ENCODE measurements around the gene SH2D1A.
"Not testable (repeated sequence)": the region's sequence is repeated elsewhere in the genome, so short reads cannot be mapped to it uniquely, and the experiment has no call there.

Gene SH2D1A

DNA sequence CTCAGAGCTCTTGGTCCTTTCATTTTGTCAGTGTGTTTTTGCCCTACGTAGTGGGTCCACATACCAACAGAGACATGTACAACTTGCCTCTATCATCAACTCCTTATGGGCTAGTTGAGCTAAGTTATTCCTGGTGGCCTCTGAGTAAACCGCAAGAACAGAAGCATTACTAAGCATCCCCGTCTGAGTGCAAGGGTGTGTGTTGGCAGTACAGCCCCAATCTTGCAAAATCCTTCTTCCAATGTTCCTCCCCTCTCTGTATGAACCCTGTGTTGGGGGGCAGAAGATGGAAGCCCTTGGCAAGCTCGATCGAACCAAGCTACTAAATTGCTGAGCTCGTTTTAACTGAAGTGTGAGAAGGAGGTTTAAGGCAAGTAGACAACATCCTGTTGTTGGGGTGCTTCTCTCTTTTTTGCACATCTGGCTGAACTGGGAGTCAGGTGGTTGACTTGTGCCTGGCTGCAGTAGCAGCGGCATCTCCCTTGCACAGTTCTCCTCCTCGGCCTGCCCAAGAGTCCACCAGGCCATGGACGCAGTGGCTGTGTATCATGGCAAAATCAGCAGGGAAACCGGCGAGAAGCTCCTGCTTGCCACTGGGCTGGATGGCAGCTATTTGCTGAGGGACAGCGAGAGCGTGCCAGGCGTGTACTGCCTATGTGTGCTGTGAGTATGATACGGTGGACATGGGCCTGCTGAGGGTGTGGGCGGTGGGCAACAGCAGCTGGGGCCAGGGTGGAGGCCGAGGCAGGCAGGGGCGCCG, at the start of gene SH2D1A:
Gene SH2D1A, plus strand, starts transcription at position 447 of the 760 bp plus-strand sequence. Its CDS starts 80 bp downstream, at position 527.
- peak; percentile 15 for DNase-seq
- ATAC-seq: peak; percentile 52

DNA sequence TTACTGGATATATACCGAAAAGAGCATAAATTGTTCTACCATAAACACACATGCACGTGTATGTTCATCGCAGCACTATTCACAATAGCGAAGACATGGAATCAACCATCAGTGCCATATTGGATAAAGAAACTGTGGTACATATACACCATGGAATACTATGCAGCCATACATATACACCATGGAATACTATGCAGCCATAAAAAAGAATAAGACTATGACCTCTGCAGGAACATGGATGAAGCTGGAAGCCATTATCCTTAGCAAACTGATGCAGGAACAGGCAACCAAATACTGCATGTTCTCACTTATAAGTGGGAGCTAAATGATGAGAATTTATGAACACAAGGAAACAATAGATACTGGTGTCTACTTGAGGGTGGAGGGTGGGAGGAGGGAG, 47.0 kb upstream of the SH2D1A start:
- DNase-seq, ATAC-seq: not testable (repeated sequence)

DNA sequence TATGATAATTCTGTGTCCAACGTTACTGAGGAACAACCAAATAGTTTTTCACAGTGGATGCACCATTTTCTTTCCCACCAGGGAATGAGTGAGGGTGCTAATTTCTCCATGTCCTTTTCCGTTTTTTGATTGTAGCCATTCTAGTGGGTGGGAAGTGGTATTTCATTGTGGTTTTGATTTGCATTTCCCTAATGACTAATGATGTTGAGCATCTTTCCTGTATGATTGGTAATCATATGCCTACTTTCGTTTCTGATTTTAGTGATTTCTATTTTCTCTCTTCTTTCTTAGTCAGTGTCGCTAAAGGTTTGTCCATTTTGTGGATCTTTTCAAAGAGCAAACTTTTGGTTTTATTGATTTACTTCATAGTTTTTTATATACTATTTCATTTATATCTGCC, 46.0 kb upstream of the SH2D1A start:
- DNase-seq (no peak), ATAC-seq (peak; percentile 61)

DNA sequence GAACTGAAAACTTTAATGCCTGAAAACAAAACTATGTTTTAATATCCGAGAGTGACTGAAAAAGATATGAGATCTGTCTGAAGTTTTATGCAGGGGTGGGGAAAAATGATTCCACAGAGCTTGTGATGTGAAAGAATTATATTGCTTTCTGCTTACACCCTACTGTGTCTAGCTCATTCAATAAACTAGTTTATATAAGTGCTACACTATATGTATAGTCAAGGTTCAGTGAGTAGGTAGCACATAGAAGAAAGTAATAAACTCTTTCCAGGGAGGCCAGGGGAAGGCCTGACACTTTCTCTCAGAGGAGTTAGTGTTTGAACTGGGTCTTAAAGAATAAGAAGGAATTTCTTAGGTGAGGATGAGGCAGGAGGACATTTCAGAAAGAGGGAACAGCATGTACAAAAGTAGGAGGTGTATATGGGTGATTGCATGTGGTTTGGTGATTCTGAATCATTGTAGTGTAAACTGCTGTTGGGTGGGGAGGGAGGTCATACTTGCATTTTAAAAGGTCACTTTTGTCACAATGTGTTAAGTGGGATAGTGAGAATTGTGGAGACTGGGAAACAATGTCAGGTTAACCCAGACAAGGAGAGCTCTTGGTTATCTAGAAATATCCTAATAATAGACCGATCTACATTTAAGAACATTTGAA, 39.0 kb upstream of the SH2D1A start:
- DNase-seq: no peak

DNA sequence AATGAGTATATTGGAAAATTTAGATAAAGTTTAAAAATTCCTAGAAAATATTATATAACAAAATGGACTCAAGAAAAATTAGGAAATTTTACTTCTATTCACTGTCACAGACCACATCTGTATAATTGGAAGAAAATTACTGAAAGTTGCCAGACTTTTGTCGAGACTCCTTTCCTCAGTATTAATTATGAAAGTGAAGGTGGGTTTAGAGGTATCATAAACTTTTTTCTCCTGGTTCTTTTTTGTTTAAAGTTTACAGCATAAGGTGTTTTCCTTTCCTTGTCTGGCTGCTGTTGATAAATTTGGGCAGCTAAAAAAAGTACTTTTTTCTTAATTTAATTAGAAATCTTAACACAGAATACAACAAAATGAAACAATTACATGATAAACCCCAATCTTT, 20.6 kb upstream of the SH2D1A start:
- no peak for DNase-seq
- no peak for ATAC-seq

More for the DNA sequence above, 39.0 kb upstream of the SH2D1A start:
- peak; percentile 93 for ATAC-seq

DNA sequence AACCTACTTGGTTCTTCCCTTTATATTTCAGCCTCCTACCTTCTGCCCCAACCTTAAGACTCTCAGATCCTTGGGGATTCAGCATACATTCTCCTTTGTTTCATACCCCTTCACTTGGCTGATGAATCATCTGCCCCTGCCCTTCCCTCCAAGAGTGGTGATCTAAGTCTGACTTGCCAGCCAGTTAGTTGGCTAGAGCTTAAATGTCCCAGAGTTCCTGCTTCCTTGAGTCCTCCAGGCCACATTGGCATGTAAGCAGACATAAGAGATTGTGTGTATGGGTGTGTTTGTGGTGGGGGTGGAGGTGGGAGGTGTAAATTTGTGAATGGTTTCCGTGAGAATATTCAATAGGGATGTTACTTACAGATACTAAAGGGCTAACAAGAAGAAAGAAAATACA, 17.6 kb upstream of the SH2D1A start:
- no peak for DNase-seq
- no peak for ATAC-seq

DNA sequence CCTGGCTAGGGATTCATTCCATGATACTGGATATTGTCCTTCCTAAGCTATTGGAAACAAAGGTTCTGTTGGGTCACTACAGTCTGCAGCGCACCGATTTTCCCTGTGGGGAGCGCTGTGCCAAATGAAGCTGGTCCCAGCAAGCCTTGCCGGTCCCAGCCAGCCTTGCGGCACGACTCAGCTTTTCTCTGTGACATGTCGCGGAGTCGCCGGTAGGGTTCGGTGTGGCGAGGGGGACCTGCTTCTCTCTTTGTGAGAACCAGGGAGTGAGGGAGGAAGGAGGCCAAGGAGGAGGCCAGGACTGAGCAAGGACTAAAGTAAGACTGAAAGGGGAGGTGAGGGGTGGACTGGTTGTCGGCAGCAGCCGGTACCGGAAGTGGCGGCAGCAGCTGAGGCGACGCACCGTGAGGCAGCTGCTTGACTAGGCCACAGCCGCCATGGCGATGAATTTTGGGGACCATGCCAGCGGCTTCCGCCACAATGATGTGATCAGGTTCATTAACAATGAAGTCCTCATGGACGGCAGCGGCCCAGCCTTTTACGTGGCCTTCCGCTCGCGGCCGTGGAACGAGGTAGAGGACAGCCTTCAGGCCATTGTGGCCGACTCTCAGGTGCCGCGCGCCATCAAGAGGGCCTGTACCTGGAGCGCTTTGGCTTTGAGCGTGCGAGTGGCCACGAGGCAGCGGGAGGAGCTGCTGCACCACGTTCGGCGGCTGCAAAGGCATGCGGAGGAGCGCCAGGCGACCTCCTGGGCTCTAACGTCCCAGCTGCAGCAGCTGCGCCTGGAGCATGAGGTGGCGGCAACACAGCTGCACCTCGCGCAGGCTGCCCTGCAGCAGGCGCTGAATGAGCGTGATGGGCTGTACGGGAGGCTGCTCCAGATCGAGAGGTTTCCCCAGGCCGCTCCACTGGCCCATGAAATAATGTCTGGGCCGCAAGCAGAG, 13.6 kb upstream of the SH2D1A start, which contains the start of gene TEX13D:
Gene TEX13D, plus strand, starts transcription at position 180 of the 944 bp plus-strand sequence. Its CDS starts 258 bp downstream, at position 438.
- ATAC-seq (no peak), DNase-seq (no peak)

DNA sequence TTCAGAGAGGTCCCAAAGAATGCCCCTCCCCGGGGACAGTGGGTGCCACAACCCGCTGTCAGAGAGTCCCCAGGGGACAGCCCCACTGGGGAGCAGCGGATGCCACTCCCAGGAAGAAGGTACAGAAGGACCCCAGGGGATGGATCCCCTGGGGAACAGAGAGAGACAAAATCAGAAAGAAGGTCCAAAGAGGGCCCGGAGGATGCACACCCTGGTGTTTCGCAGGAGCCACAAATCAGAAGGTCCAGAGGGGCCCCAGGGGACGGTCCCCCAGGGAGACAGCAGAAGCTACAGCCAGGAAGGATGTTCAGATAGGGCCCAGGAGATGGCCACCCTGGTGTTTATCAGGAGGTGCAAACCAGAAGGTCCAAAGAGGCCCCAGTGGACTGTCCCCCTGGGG, 12.5 kb upstream of the SH2D1A start:
- ATAC-seq (no peak), DNase-seq (no peak)

DNA sequence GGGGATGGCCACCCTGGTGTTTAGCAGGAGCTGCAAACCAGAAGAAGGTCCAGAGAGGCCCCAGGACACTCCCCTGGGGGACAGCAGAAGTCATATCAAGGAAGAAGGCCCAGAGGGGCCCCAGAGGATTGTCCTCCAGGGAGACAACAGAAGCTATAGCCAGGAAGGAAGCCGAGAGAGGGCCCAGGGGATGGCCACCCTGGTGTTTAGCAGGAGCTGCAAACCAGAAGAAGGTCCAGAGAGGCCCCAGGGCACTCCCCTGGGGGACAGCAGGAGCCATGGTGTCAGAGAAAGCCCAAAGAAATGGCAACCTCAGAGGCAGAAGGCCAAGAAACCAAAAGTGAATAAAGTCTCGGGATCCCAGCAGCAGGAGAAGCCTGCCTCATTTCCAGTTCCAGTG, 11.8 kb upstream of the SH2D1A start:
- not testable (repeated sequence) for ATAC-seq, DNase-seq

DNA sequence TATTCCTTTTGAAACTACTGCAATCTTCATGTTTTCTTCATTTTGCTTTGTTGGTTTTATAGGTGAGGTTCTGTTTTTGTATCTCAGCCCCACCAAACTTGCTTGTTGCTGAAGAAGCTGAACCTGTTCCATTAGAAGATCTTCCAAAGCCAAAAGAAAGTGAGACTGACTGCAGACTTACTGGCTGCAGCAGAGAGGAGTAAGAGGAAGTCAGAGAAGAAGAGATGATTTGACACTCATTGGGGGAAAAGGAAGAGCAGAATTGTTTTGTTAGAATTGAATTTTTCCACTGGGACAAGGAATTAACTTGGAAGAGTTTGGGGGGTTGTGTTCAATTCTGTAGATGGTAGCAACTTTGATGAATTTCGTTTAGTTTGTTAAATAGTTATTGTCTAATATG, 10.8 kb upstream of the SH2D1A start:
- DNase-seq: no peak
- no peak for ATAC-seq

DNA sequence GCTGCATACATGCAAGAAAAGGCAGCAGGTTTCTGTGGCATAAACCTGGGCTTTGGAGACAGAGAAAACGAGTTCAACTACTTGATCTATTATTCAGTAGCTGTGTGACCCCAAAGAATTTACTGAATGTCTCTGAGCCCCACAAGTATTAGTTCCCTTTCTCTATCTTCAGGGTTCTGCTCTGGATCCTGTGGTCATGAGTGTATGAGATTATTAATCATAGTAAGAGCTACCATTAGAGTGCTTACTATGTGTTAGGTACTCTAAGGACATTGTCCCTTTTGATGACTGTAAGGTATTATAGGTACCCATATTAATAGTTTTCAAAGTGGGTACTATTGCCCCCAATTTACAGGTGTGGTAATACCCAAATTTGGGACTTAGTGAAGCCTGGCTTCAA, 8.4 kb upstream of the SH2D1A start:
- no peak for DNase-seq
- ATAC-seq: no peak

DNA sequence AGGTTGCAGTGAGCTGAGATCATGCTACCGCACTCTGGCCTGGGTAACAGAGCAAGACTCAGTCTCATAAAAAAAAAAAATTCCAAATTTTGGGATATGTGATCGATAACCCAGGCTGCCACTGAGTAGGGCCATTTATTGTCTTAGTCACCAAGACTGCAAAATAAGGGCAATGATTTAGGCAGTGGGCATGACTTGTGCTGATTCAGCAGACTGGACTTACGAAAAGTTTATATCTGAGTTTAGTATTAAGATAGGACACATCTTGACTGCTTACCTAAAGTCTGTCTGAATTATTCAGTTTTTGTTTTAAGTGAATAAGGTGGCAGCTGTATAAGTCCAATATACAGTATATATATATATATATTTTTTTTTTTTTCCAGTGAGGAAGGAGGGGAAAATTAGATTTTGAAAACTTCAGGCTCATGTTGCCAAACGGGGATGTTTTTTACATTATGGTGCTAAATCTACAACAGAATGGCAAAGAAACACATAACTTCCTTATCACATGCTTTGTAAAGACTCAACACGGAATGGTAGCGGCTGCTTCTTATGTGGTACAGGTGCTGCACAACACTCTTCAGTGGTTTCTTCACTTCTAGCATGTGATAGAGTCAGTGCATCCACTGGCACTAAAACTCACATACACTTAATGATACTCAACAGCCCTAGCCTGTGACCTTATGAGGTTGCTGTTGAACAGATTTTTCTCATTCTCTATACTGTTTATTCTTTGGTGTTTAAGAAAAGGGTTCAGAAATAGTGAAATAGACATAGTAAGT, 7.4 kb upstream of the SH2D1A start:
- DNase-seq: no peak
- no peak for ATAC-seq

DNA sequence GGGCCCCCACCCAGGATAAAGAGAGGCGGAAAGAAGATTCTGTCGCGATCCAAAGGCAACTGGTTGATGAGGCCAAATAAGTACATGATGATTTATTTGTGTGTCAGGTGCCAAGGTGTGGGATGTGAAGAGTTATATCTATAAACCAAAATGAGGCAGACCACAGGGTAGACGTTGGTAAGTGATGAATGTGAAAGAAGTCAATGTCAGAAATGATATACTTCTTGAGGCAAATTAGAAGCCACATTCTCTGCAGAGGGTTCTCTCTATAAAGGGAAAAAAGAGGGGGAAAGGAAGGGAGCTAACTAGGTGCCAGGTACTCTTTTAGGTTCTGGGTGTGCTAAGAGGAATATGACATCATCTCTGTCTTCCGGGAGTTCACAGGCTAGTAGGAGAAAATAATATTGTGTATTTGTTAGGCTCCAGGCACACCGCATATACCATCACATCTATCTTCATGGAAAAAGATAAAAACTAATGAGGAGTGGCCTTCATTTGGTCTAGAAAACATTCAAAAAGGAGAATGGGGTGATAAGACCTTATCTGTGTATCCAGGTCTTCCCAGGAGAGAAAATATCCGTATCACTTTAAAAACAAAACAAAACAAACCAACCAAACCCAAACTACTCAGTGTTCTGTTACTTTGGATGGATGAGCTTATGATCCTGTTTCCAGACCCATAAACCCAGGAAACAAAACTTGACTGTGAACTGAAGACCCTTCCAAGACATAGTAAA, 4.8 kb upstream of the SH2D1A start:
- DNase-seq: no peak
- ATAC-seq: peak; percentile 48

DNA sequence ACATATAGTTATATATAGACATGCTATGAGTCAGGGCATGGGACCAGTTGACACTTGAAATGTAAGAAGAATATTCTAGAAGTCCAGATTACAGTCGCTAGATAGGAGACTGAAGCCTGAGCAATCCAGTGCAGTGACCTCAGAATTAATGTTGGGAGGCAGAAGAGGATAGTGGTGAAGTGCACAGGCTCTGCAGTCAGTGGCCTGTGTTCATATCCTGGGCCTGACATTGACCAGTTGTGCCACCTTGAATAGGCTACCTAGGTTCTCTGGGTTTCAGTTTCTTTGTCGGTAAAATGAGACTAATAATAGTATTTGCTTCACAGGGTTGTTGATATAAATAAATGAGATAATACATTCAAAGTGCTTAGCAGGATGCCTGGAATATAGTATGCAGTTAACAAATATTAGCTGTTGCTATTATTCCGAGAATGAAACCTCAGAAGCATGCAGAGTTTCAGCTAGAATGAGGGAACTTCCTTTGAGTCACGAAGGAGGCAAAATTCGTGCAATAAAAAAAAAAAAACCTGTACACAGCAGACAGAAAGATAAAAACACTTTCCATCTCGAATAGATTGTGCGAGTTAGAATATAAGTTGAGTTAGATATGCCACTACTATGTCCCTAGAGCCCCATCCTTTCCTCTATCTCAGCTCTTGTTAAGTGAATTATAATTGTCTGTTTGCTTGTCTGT, 4.0 kb upstream of the SH2D1A start:
- DNase-seq (no peak), ATAC-seq (peak; percentile 7)

DNA sequence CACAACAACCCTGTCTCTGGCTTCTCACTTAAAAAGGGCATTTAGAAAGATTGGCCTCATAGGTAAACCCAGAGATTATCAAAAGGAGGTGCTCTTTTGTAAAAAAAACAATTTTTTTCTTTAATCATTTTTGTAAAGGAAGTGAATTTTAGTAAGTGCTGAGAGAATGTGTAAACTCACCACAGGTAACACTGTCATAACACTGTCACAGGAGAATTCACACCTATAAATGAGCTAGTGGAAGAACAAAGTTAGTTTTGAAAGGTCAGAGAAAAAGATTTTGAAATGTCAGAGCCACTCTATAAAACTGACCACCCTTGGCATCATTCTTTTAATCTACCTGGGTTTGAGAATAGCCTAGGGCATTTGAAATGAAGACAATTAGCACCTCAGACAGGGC, 3.3 kb upstream of the SH2D1A start:
- DNase-seq (no peak), ATAC-seq (no peak)

DNA sequence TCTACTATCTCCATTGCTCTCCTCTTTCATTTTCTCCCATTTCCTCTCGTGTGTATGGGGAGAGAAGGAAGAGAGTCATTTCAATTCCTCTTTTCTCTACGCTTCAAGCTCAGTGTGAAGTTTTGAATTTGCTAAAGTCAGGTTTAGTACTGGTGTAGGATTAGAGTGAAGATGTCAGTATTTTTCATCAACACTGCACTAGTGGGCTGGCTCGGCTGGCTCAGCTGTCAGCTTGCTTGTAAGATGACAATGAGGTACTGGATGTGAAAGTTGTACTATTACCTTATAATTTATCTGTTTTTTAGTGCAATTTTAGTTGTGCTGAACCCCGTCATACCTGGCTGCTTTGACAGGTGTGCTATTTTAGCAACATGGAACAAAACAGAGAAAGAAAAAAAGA, 2.1 kb upstream of the SH2D1A start:
- DNase-seq (no peak), ATAC-seq (no peak)

DNA sequence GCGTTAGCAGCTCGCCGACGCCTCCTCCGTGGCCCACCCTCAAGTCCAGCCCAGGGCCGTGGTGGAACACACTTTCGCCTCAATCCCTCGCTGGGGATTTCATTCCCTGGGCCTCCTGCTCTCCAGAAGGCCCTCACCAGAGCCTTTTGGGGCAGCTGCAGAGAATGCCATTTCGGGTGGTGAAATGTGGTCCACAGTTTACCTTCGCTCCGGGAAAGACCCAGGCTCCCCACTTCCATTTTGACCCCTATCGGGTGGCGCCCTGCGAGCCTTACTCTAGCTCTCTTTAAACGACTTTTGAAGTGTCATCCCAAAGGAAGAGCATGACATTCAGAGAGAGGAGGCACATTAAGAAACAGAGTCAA, 496 bp downstream of the SH2D1A start:
- peak; percentile 4 for ATAC-seq
- no peak for DNase-seq

DNA sequence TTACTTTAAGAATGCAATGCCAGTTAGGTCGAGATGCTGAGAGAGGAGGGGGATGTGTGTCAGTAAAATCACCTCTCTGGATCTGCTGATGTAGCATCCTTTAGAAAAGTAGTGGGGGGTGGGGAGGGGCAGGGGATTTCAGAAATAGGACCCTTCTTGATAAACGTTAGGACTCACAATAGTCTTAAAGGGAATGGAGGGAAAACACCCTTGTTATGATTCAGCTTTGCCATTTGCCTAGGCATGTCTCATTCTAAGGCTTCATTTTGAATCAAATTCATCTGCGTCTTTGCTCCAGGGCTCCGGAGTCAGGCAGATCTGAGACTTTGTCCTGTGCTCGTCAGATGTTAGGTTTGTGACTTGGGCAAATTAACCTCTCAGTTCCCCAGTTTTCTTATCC, 879 bp downstream of the SH2D1A start:
- ATAC-seq: peak; percentile 68
- peak; percentile 30 for DNase-seq

DNA sequence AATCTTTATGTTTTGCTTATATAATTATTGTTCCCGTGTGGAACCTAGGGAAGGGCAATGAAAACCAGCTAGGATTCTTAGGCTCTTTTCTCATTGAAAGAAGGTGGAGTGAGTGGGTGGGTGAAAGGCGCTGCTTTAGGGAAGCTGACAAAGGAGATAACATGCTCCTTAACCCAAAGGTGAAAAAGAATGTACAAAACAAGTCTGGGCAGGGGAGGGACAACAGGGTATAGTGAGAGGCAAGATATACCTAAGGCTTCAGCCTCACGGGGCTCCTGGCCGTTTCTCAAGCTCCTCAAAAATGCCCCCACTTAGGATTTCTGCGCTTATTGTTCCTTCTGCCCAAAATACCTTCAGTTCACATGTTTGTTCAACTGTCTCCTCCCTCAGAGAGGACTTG, 1.8 kb downstream of the SH2D1A start:
- ATAC-seq (no peak), DNase-seq (no peak)

DNA sequence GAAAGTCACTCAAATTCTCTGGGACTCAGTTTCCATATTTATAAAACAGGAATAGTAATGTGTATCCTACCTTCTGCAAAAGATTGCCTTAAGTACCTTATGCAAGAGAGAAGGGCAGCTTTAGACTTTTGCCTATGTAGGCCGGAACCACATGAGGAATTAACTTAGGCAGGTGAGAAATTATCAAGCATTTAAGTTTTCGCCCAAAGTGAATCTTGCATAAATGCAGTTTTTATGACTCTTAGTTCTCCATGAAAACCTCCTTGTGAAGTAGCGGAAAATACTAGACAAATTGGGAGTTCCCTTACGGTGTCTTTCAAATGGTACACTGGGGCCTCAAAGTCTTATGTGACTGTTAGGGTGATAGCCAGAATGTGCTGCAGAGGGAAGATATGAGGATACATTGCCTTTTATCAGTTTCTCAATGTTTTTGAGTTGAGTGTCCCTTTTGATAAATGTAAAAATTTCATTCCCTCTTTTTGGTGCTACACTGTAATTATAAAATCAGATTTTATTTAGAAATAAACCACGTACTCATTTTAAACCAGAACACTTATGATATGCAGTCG, 2.6 kb downstream of the SH2D1A start:
- no peak for DNase-seq
- peak; percentile 25 for ATAC-seq
